Uterus (tissue), 2 donors: ENCODE data around the gene FKBP10.

Source experiments
- POLR2A ChIP-seq, 2 donors: fragments of 450-650 bp; IDR thresholded peaks; one replicate each; pipeline ENCODE4 v1.6.1; 2016; ENCODE audit warnings: antibody characterized with exemption in 2 of 2, mild to moderate bottlenecking in 1 of 2, moderate library complexity in 1 of 2
- TF ChIP-seq, protein P1 (sequence below), 4 experiments: fragments of 200-600 bp in 2 of 4; fragments of 450-650 bp in 2 of 4; sonication (generic) in 2 of 4; IDR thresholded peaks; one replicate each; pipeline ENCODE4 v1.5.1; 2016 to 2019; ENCODE audit warnings: antibody characterized with exemption in 4 of 4, mild to moderate bottlenecking in 2 of 4, moderate library complexity in 1 of 4

DNA sequence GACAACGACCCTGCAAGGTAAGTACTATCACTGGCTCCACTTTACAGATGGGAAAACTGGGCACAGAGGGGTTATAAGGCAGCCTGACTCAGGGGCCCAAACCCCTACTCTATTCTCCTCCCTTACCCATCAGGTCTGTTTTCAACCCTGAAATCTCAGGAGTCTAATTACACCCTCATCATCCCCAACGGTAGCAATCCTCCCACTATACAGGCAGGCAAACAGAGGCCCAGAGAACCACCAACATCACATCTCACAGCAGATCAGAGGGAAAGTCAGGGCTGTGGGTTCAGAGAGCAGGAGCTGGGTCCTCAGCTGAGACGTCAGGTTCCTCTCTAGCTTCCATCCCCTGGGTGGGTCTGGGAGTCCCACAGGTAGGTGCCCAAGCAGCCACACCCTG lies 42.8 kb upstream of the FKBP10 start:
- TF ChIP-seq, protein P1, sequence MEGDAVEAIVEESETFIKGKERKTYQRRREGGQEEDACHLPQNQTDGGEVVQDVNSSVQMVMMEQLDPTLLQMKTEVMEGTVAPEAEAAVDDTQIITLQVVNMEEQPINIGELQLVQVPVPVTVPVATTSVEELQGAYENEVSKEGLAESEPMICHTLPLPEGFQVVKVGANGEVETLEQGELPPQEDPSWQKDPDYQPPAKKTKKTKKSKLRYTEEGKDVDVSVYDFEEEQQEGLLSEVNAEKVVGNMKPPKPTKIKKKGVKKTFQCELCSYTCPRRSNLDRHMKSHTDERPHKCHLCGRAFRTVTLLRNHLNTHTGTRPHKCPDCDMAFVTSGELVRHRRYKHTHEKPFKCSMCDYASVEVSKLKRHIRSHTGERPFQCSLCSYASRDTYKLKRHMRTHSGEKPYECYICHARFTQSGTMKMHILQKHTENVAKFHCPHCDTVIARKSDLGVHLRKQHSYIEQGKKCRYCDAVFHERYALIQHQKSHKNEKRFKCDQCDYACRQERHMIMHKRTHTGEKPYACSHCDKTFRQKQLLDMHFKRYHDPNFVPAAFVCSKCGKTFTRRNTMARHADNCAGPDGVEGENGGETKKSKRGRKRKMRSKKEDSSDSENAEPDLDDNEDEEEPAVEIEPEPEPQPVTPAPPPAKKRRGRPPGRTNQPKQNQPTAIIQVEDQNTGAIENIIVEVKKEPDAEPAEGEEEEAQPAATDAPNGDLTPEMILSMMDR (IDR thresholded peaks at IDR 0.05), result no peak
- no peak for TF ChIP-seq POLR2A (IDR thresholded peaks at IDR 0.05)
